ENCODE measurements around the gene CSTPP1.
"Not testable (repeated sequence)": the region's sequence is repeated elsewhere in the genome, so short reads cannot be mapped to it uniquely, and the experiment has no call there.

The CSTPP1 gene

GRCh38 chr11:47201015-47201414 is 264.5 kb downstream of the CSTPP1 start:
- Histone ChIP-seq H3K36me3 (ENCODE audit: insufficient read depth) (no peaks in the 10 kb centered on the region), H3K4me3 (IDR thresholded peaks at IDR 0.05; ENCODE audit: insufficient read depth, low read depth, low read length) (no peak overlapping the region), H2AFZ (ENCODE audit: low read depth) (no peak overlapping the region), H3K27me3 (ENCODE audit: insufficient read depth, low read depth) (no peaks in the 10 kb centered on the region), H3K9ac (no peak overlapping the region), H3K4me1 (ENCODE audit: low read depth, poor library complexity, severe bottlenecking) (no peaks in the 10 kb centered on the region), H4K20me1 (ENCODE audit: insufficient read depth) (no peaks in the 10 kb centered on the region), H3K4me2 (no peak overlapping the region), H3K79me2 (ENCODE audit: insufficient read depth, low read depth) (no peaks in the 10 kb centered on the region), H3K27ac (no peak overlapping the region)
- no peak for TF ChIP-seq CTCF (conservative IDR thresholded peaks at IDR 0.05; ENCODE audit: low read depth, low read length)

- no peak overlapping the region for H2AFZ ChIP-seq (ENCODE audit: low read depth)
- no peak overlapping the region for H3K4me2 ChIP-seq
- H4K20me1 ChIP-seq (ENCODE audit: insufficient read depth) = no peaks in the 10 kb centered on the region
- TF ChIP-seq CTCF (conservative IDR thresholded peaks at IDR 0.05; ENCODE audit: low read depth, low read length) = no peak
- H3K9ac ChIP-seq = no peak overlapping the region
- H3K27me3 ChIP-seq (ENCODE audit: insufficient read depth, low read depth) = no peaks in the 10 kb centered on the region
- H3K4me1 ChIP-seq (ENCODE audit: low read depth, poor library complexity, severe bottlenecking) = no peaks in the 10 kb centered on the region
- H3K27ac ChIP-seq = no peak overlapping the region
- H3K79me2 ChIP-seq (ENCODE audit: insufficient read depth, low read depth) = no peaks in the 10 kb centered on the region
- no peaks in the 10 kb centered on the region for H3K36me3 ChIP-seq (ENCODE audit: insufficient read depth)
- no peak overlapping the region for H3K4me3 ChIP-seq (IDR thresholded peaks at IDR 0.05; ENCODE audit: insufficient read depth, low read depth, low read length)
Measured at GRCh38 chr11:47202576-47202975, 266.0 kb downstream of the CSTPP1 start.

GRCh38 chr11:47204637-47204989 is 268.1 kb downstream of the CSTPP1 start:
- Histone ChIP-seq H2AFZ (ENCODE audit: low read depth) (no peak overlapping the region), H4K20me1 (ENCODE audit: insufficient read depth) (no peaks in the 10 kb centered on the region), H3K36me3 (ENCODE audit: insufficient read depth) (no peaks in the 10 kb centered on the region), H3K4me2 (no peak overlapping the region), H3K9ac (no peak overlapping the region), H3K27me3 (ENCODE audit: insufficient read depth, low read depth) (no peaks in the 10 kb centered on the region), H3K27ac (no peak overlapping the region), H3K79me2 (ENCODE audit: insufficient read depth, low read depth) (no peaks in the 10 kb centered on the region), H3K4me1 (ENCODE audit: low read depth, poor library complexity, severe bottlenecking) (no peaks in the 10 kb centered on the region), H3K4me3 (IDR thresholded peaks at IDR 0.05; ENCODE audit: insufficient read depth, low read depth, low read length) (no peak overlapping the region)
- TF ChIP-seq CTCF (conservative IDR thresholded peaks at IDR 0.05; ENCODE audit: low read depth, low read length) = no peak

- H3K4me3 ChIP-seq (IDR thresholded peaks at IDR 0.05; ENCODE audit: insufficient read depth, low read depth, low read length); H3K27me3 ChIP-seq (ENCODE audit: insufficient read depth, low read depth): not testable (repeated sequence)
Measured at GRCh38 chr11:47206577-47206976, 270.0 kb downstream of the CSTPP1 start.

GRCh38 chr11:47207459-47207858 is 270.9 kb downstream of the CSTPP1 start:
- no peaks in the 10 kb centered on the region for H3K36me3 ChIP-seq (ENCODE audit: insufficient read depth)

More at GRCh38 chr11:47206577-47206976, 270.0 kb downstream of the CSTPP1 start:
- H3K27ac ChIP-seq; H3K79me2 ChIP-seq (ENCODE audit: insufficient read depth, low read depth); H2AFZ ChIP-seq (ENCODE audit: low read depth); H3K4me2 ChIP-seq; H3K36me3 ChIP-seq (ENCODE audit: insufficient read depth); H3K9ac ChIP-seq; H4K20me1 ChIP-seq (ENCODE audit: insufficient read depth); H3K4me1 ChIP-seq (ENCODE audit: low read depth, poor library complexity, severe bottlenecking): not testable (repeated sequence)

GRCh38 chr11:47208008-47208552 is 271.5 kb downstream of the CSTPP1 start:
- not testable (repeated sequence) for H4K20me1 ChIP-seq (ENCODE audit: insufficient read depth); H3K79me2 ChIP-seq (ENCODE audit: insufficient read depth, low read depth); H3K4me1 ChIP-seq (ENCODE audit: low read depth, poor library complexity, severe bottlenecking); H3K9ac ChIP-seq; H3K4me2 ChIP-seq; H3K27me3 ChIP-seq (ENCODE audit: insufficient read depth, low read depth); H3K36me3 ChIP-seq (ENCODE audit: insufficient read depth); H3K4me3 ChIP-seq (IDR thresholded peaks at IDR 0.05; ENCODE audit: insufficient read depth, low read depth, low read length); H2AFZ ChIP-seq (ENCODE audit: low read depth); H3K27ac ChIP-seq

More at GRCh38 chr11:47207459-47207858, 270.9 kb downstream of the CSTPP1 start:
- Histone ChIP-seq H3K27ac (no peak overlapping the region), H3K4me2 (no peak overlapping the region), H2AFZ (ENCODE audit: low read depth) (no peak overlapping the region), H4K20me1 (ENCODE audit: insufficient read depth) (no peaks in the 10 kb centered on the region), H3K4me1 (ENCODE audit: low read depth, poor library complexity, severe bottlenecking) (no peaks in the 10 kb centered on the region), H3K27me3 (ENCODE audit: insufficient read depth, low read depth) (no peaks in the 10 kb centered on the region), H3K4me3 (IDR thresholded peaks at IDR 0.05; ENCODE audit: insufficient read depth, low read depth, low read length) (no peak overlapping the region), H3K79me2 (ENCODE audit: insufficient read depth, low read depth) (no peaks in the 10 kb centered on the region), H3K9ac (no peak overlapping the region)
- no peak for TF ChIP-seq CTCF (conservative IDR thresholded peaks at IDR 0.05; ENCODE audit: low read depth, low read length)

All from KMS-11 (cell line).